ENCODE data around the gene POMGNT2. TPM values are rescaled to one million over a fixed set of nuclear protein-coding genes. Genes with fewer than 3 reads are reported as not detected.

POMGNT2 gene
- total and polyA plus RNA-seq, 7 donors, result 13.2 to 40.3 (median 22.4) TPM

- no peaks in the 10 kb centered on the region for H3K27me3 ChIP-seq (ENCODE audit: insufficient read depth in 3 of 3, low read length in 2 of 3)
- H3K36me3 ChIP-seq (ENCODE audit: insufficient read depth in 1 of 2, low read depth in 1 of 2), result no peaks in the 10 kb centered on the region
- WGBS, 3 donors, result 78 to 84% (median 79%) methylated on average over 4 of the region's 4 CpGs
- intact Hi-C loops (cut with DNase I), result no loop called here
- H3K27ac ChIP-seq, result no peak overlapping the region
- TF ChIP-seq CTCF (IDR thresholded peaks at IDR 0.05), result no peak
- DNase-seq, result no peak
- H3K4me1 ChIP-seq, result no peaks in the 10 kb centered on the region
- no peak overlapping the region for H3K4me3 ChIP-seq
- no peak for ATAC-seq
- H3K9me3 ChIP-seq, result no peaks in the 10 kb centered on the region
Measured at GRCh38 chr3:43138488-43139231, 32.8 kb upstream of the POMGNT2 start.

GRCh38 chr3:43132870-43133636, 27.2 kb upstream of the POMGNT2 start:
- no peak overlapping the region for H3K27ac ChIP-seq
- no peak for DNase-seq
- H3K9me3 ChIP-seq, result no peaks in the 10 kb centered on the region
- intact Hi-C loops (cut with DNase I), result no loop called here
- H3K36me3 ChIP-seq (ENCODE audit: insufficient read depth in 1 of 2, low read depth in 1 of 2), result no peaks in the 10 kb centered on the region
- H3K4me1 ChIP-seq, result no peaks in the 10 kb centered on the region
- WGBS, 3 donors, result 67 to 77% (median 68%) methylated on average over 7 of the region's 7 CpGs
- H3K27me3 ChIP-seq (ENCODE audit: insufficient read depth in 3 of 3, low read length in 2 of 3), result no peaks in the 10 kb centered on the region
- ATAC-seq, result no peak
- TF ChIP-seq CTCF (IDR thresholded peaks at IDR 0.05), result no peak
- H3K4me3 ChIP-seq, result no peak overlapping the region

GRCh38 chr3:43132193-43132592, 26.3 kb upstream of the POMGNT2 start:
- DNase-seq (no peak), ATAC-seq (no peak)
- H3K9me3 ChIP-seq, result no peaks in the 10 kb centered on the region
- no peaks in the 10 kb centered on the region for H3K4me1 ChIP-seq
- intact Hi-C loops (cut with DNase I), result no loop called here
- no peaks in the 10 kb centered on the region for H3K27me3 ChIP-seq (ENCODE audit: insufficient read depth in 3 of 3, low read length in 2 of 3)
- H3K27ac ChIP-seq, result no peak overlapping the region
- no peaks in the 10 kb centered on the region for H3K36me3 ChIP-seq (ENCODE audit: insufficient read depth in 1 of 2, low read depth in 1 of 2)
- no peak overlapping the region for H3K4me3 ChIP-seq
- TF ChIP-seq CTCF (IDR thresholded peaks at IDR 0.05), result no peak
- 86 to 94% (median 87%) methylated on average over 3 of the region's 3 CpGs for WGBS, 3 donors

- H3K27me3 ChIP-seq (ENCODE audit: insufficient read depth in 3 of 3, low read length in 2 of 3), result no peaks in the 10 kb centered on the region
- intact Hi-C loops (cut with DNase I), result no loop called here
- no peak overlapping the region for H3K27ac ChIP-seq
- no peak for TF ChIP-seq CTCF (IDR thresholded peaks at IDR 0.05)
- H3K36me3 ChIP-seq (ENCODE audit: insufficient read depth in 1 of 2, low read depth in 1 of 2), result no peaks in the 10 kb centered on the region
- DNase-seq (no peak), ATAC-seq (no peak)
- peaks cover 7% of the 10 kb centered on the region for H3K9me3 ChIP-seq
- H3K4me1 ChIP-seq, result no peaks in the 10 kb centered on the region
- no peak overlapping the region for H3K4me3 ChIP-seq
Measured at GRCh38 chr3:43128464-43128863, 22.6 kb upstream of the POMGNT2 start.
